GM12878 (cell line): ENCODE results near the gene CLEC4M.
A peak's percentile ranks its signal among the peaks of the same experiment; 100 is the strongest.

Experiments used
- CTCF ChIP-seq, 3 experiments: IDR thresholded peaks in 2 of 3; conservative IDR thresholded peaks in 1 of 3; 2 replicates each; pipeline ENCODE4 v1.5.1; 2011; ENCODE audit warnings: low read depth in 3 of 3, low read length in 3 of 3, mild to moderate bottlenecking in 3 of 3, control low read depth in 2 of 3, moderate library complexity in 2 of 3, inconsistent platforms in 1 of 3, mixed read lengths in 1 of 3; ENCODE audit not compliant: control insufficient read depth in 2 of 3, insufficient read depth in 1 of 3; ENCODE audit errors: extremely low read depth in 1 of 3
- E2F4 ChIP-seq: IDR thresholded peaks from 2 replicates; pipeline ENCODE4 v1.6.1; 2012; ENCODE audit warnings: low read depth, low read length, improper control_type of control experiment
- E4F1 ChIP-seq: fragments of 450-650 bp; IDR thresholded peaks from 2 replicates; pipeline ENCODE4 v1.6.1; 2018; ENCODE audit warnings: borderline replicate concordance, mild to moderate bottlenecking; ENCODE audit not compliant: partially characterized antibody
- EED ChIP-seq: sonication (generic); IDR thresholded peaks from 2 replicates; pipeline ENCODE4 v1.6.1; 2016; ENCODE audit warnings: antibody characterized with exemption, low read depth
- EZH2 ChIP-seq: IDR thresholded peaks from 2 replicates; pipeline ENCODE4 v1.6.1; 2012; ENCODE audit warnings: low read depth, mild to moderate bottlenecking, control low read depth, inconsistent platforms, low read length, borderline replicate concordance; ENCODE audit not compliant: control insufficient read depth
- HCFC1 ChIP-seq: fragments of 150-350 bp; IDR thresholded peaks from 2 replicates; pipeline ENCODE4 v1.6.1; 2014; ENCODE audit warnings: low read length
- IRF5 ChIP-seq: fragments of 450-650 bp; IDR thresholded peaks from 2 replicates; pipeline ENCODE4 v1.6.1; 2017; ENCODE audit warnings: borderline replicate concordance
- NFYB ChIP-seq: IDR thresholded peaks from 2 replicates; pipeline ENCODE4 v1.6.1; 2011; ENCODE audit warnings: low read depth, mild to moderate bottlenecking, low read length, improper control_type of control experiment, moderate library complexity; ENCODE audit not compliant: insufficient read depth
- PML ChIP-seq: IDR thresholded peaks from 2 replicates; pipeline ENCODE4 v1.6.1; 2012; ENCODE audit warnings: low read length, inconsistent platforms
- POLR2A ChIP-seq: IDR thresholded peaks from 2 replicates; pipeline ENCODE4 v1.6.1; 2011; ENCODE audit warnings: low read depth, mild to moderate bottlenecking, low read length
- POLR2AphosphoS2 ChIP-seq: IDR thresholded peaks from 2 replicates; pipeline ENCODE4 v1.6.1; 2011; ENCODE audit warnings: low read depth, mild to moderate bottlenecking, low read length, improper control_type of control experiment, moderate library complexity
- SUPT20H ChIP-seq: IDR thresholded peaks from 2 replicates; pipeline ENCODE4 v1.6.1; 2011; ENCODE audit warnings: low read depth, mild to moderate bottlenecking, low read length, moderate library complexity, borderline replicate concordance; ENCODE audit not compliant: control insufficient read depth
- ZBTB33 ChIP-seq: fragments of 450-650 bp; IDR thresholded peaks from 2 replicates; pipeline ENCODE4 v1.6.1; 2017; ENCODE audit warnings: mild to moderate bottlenecking

GRCh38 chr19:7751157-7751783 is 11.8 kb upstream of the CLEC4M start:
- no peak for TF ChIP-seq ZBTB33
- TF ChIP-seq E2F4: no peak
- no peak for TF ChIP-seq E4F1
- TF ChIP-seq CTCF (IDR thresholded peaks at IDR 0.05 in 2 of 3, conservative IDR thresholded peaks at IDR 0.05 in 1 of 3; ENCODE audit: control insufficient read depth in 2 of 3, extremely low read depth in 1 of 3, insufficient read depth in 1 of 3, low read depth in 3 of 3, low read length in 3 of 3): no peak
- TF ChIP-seq NFYB: no peak
- no peak for TF ChIP-seq EZH2
- TF ChIP-seq EED: 0 out of 2 replicates have a peak, but pooled peaks have one; percentile 14
- TF ChIP-seq POLR2AphosphoS2: no peak
- TF ChIP-seq HCFC1: no peak
- no peak for TF ChIP-seq SUPT20H
- TF ChIP-seq POLR2A: no peak
- TF ChIP-seq IRF5: no peak
- TF ChIP-seq PML: no peak
